Measurements from ENCODE around the gene SPATS2. TPM values are rescaled to one million over a fixed set of nuclear protein-coding genes. Genes with fewer than 3 reads are reported as not detected.

The SPATS2 gene
- polyA plus RNA-seq, 1 of the 3 experiments (the other 2 are of a cell fraction): 72.9 TPM

- Histone ChIP-seq H3F3A (replicated peaks; ENCODE audit: insufficient read depth) (peaks cover 25% of the 10 kb centered on the region), H3K4me2 (peak overlapping the region; percentile 82), H3K36me3 (replicated peaks in 1 of 2; ENCODE audit: control insufficient read depth in 1 of 2, insufficient read depth in 2 of 2, low read length in 1 of 2) (peaks cover 0 to 17% of the 10 kb centered on the region in 2 experiments), H3K9me2 (no peaks in the 10 kb centered on the region), H3K9me3 (no peaks in the 10 kb centered on the region), H3K79me2 (ENCODE audit: insufficient read depth) (peaks cover 50% of the 10 kb centered on the region), H3K9ac (peak overlapping the region; percentile 98), H4K20me1 (ENCODE audit: insufficient read depth) (peaks cover 29% of the 10 kb centered on the region), H3K27ac (ENCODE audit: low read depth in 2 of 2, low read length in 1 of 2) (peak overlapping the region; percentile 90 to 95), H3K27me3 (ENCODE audit: insufficient read depth) (no peaks in the 10 kb centered on the region), H3K4me1 (ENCODE audit: control insufficient read depth in 1 of 2, insufficient read depth in 2 of 2, low read depth in 1 of 2, low read length in 1 of 2) (peaks cover 3 to 6% of the 10 kb centered on the region in 2 experiments; a peak in 3 of 4 replicates), H3K4me3 (ENCODE audit: low read depth in 2 of 2, low read length in 1 of 2) (peak overlapping the region; percentile 79 to 91), H2AFZ (ENCODE audit: low read depth) (peak overlapping the region; percentile 77)
- ChIA-PET POLR2A (interaction anchor here (0.9 to 1.6 kb wide), 11 partner anchors 8 to 237 kb away, joined by 3 to 11 read pairs (median 4); partner anchors contain the start of genes TROAP and TUBA1B), CTCF (interaction anchor here (0.7 to 16.8 kb wide), 11 partner anchors 9 to 213 kb away, joined by 3 to 617 read pairs (median 8); partner anchors contain the start of genes C1QL4, DNAJC22, KCNH3 and TROAP)
- whole genome bisulfite sequencing (ENCODE audit: low lambda C conversion rate): 1% methylated on average over 40 of the region's 97 CpGs
- peak; percentile 98 for DNase-seq
- TF ChIP-seq RXRA (IDR thresholded peaks at IDR 0.05; ENCODE audit: borderline replicate concordance, low read depth) (0 out of 2 replicates have a peak, but pooled peaks have one; percentile 24), JUND (IDR thresholded peaks at IDR 0.05) (no peak), SMC3 (IDR thresholded peaks at IDR 0.05; ENCODE audit: low read depth, low read length) (no peak), PBX3 (IDR thresholded peaks at IDR 0.05) (no peak), POLR2AphosphoS5 (IDR thresholded peaks at IDR 0.05; ENCODE audit: low read depth, low read length) (peak; percentile 36), USF2 (IDR thresholded peaks at IDR 0.05; ENCODE audit: borderline replicate concordance, low read depth, low read length) (no peak), SIN3A (IDR thresholded peaks at IDR 0.05; ENCODE audit: borderline replicate concordance, low read depth, low read length) (0 out of 2 replicates have a peak, but pooled peaks have one; percentile 8), USF1 (IDR thresholded peaks at IDR 0.05; ENCODE audit: borderline replicate concordance, low read depth) (no peak), NFIC (IDR thresholded peaks at IDR 0.05; ENCODE audit: borderline replicate concordance) (no peak), MXI1 (IDR thresholded peaks at IDR 0.05; ENCODE audit: low read depth, low read length) (peak; percentile 68), CTCF (IDR thresholded peaks at IDR 0.05) (peak; percentile 37), RFX5 (IDR thresholded peaks at IDR 0.05; ENCODE audit: low read length) (0 out of 2 replicates have a peak, but pooled peaks have one; percentile 38), ZBTB33 (IDR thresholded peaks at IDR 0.05; ENCODE audit: borderline replicate concordance, low read depth) (no peak), RCOR1 (IDR thresholded peaks at IDR 0.05; ENCODE audit: low read length) (no peak), FOXJ3 (CRISPR knock-in tag; IDR thresholded peaks at IDR 0.05) (no peak), NRF1 (IDR thresholded peaks at IDR 0.05; ENCODE audit: low read depth, low read length) (peak; percentile 92), EP300 (IDR thresholded peaks at IDR 0.05; ENCODE audit: borderline replicate concordance in 1 of 2, low read depth in 1 of 2, low read length in 1 of 2) (peak in 1 of 2 experiments; percentile 15; a peak in 1 of 4 replicates), ELF1 (IDR thresholded peaks at IDR 0.05) (0 out of 2 replicates have a peak, but pooled peaks have one; percentile 53), REST (IDR thresholded peaks at IDR 0.05; ENCODE audit: low read depth, low read length) (no peak), CHD2 (IDR thresholded peaks at IDR 0.05; ENCODE audit: low read length, partially characterized antibody) (peak; percentile 47), MAX (IDR thresholded peaks at IDR 0.05; ENCODE audit: low read depth) (peak; percentile 45; the same call in 1 of the 2 replicates)
These were observed 446 bp upstream of the SPATS2 start for GRCh38 chr12:49366652-49367380.
